NCI-H2196 (cell line): Measurements from ENCODE around the gene HSF4.

Source experiments
- DNase-seq: peaks from one replicate; lab custom pipeline; 2025; ENCODE audit not compliant: unreplicated experiment; lab: John Stamatoyannopoulos, UW

HSF4 gene

DNA sequence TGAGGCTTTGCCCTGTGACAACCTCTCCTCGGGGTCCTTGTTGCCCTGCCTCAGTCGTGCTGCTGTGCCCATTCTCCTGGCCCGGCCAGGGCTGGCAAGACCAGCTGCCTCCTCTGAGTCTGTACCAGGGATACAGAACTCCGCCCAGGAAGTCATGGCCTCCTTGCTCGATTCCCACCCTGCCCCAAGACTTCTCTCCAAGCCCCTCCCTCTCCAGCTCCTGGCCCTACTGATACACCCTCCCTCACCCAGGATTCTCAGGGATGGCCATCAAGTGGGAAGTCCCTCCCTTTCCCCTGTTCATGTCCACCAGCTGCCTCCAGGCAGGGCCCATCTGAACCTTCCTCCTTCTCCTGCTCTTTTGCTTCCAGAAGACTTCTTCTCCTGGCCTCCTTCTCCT, 51.2 kb downstream of the HSF4 start:
- no peak for DNase-seq

- no peak for DNase-seq
Observed at GRCh38 chr16:67216612-67217490, 52.3 kb downstream of the HSF4 start.
